ENCODE results near the gene TNFRSF8.
"Not testable (repeated sequence)": the region's sequence is repeated elsewhere in the genome, so short reads cannot be mapped to it uniquely, and the experiment has no call there.

Gene TNFRSF8

GRCh38 chr1:12028957-12029511, 34.1 kb upstream of the TNFRSF8 start:
- H3K4me3 ChIP-seq (ENCODE audit: low read depth in 1 of 2, low read length in 1 of 2), result no peak overlapping the region
- H3K27ac ChIP-seq, result no peak overlapping the region
- H3K4me1 ChIP-seq (ENCODE audit: control insufficient read depth in 1 of 2, insufficient read depth in 1 of 2, low read depth in 1 of 2, low read length in 1 of 2), result peaks cover 22% of the 10 kb centered on the region in 2 experiments
- no peaks in the 10 kb centered on the region for H3K27me3 ChIP-seq
- no peaks in the 10 kb centered on the region for H3K9me3 ChIP-seq
- TF ChIP-seq, protein P1, sequence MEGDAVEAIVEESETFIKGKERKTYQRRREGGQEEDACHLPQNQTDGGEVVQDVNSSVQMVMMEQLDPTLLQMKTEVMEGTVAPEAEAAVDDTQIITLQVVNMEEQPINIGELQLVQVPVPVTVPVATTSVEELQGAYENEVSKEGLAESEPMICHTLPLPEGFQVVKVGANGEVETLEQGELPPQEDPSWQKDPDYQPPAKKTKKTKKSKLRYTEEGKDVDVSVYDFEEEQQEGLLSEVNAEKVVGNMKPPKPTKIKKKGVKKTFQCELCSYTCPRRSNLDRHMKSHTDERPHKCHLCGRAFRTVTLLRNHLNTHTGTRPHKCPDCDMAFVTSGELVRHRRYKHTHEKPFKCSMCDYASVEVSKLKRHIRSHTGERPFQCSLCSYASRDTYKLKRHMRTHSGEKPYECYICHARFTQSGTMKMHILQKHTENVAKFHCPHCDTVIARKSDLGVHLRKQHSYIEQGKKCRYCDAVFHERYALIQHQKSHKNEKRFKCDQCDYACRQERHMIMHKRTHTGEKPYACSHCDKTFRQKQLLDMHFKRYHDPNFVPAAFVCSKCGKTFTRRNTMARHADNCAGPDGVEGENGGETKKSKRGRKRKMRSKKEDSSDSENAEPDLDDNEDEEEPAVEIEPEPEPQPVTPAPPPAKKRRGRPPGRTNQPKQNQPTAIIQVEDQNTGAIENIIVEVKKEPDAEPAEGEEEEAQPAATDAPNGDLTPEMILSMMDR (IDR thresholded peaks at IDR 0.05), result no peak
- H3K36me3 ChIP-seq, result peaks cover 86% of the 10 kb centered on the region

- Histone ChIP-seq H3K36me3 (peaks cover 78% of the 10 kb centered on the region), H3K27me3 (no peaks in the 10 kb centered on the region), H3K9me3 (no peaks in the 10 kb centered on the region), H3K27ac (no peak overlapping the region), H3K4me3 (ENCODE audit: low read depth in 1 of 2, low read length in 1 of 2) (no peak overlapping the region), H3K4me1 (ENCODE audit: control insufficient read depth in 1 of 2, insufficient read depth in 1 of 2, low read depth in 1 of 2, low read length in 1 of 2) (peaks cover 30% of the 10 kb centered on the region in 2 experiments)
- TF ChIP-seq, protein P1 (IDR thresholded peaks at IDR 0.05), result no peak
These were observed 33.3 kb upstream of the TNFRSF8 start for GRCh38 chr1:12029720-12030339.

- Histone ChIP-seq H3K9me3 (no peaks in the 10 kb centered on the region), H3K27ac (peak overlapping the region; percentile 64)
These were observed 31.8 kb upstream of the TNFRSF8 start for GRCh38 chr1:12031039-12031980.

GRCh38 chr1:12032161-12032621, 30.9 kb upstream of the TNFRSF8 start:
- Histone ChIP-seq H3K27ac (peak overlapping the region; percentile 64), H3K27me3 (no peaks in the 10 kb centered on the region), H3K4me3 (ENCODE audit: low read depth in 1 of 2, low read length in 1 of 2) (no peak overlapping the region), H3K9me3 (no peaks in the 10 kb centered on the region), H3K36me3 (peaks cover 55% of the 10 kb centered on the region), H3K4me1 (ENCODE audit: control insufficient read depth in 1 of 2, insufficient read depth in 1 of 2, low read depth in 1 of 2, low read length in 1 of 2) (peaks cover 40 to 48% of the 10 kb centered on the region in 2 experiments)
- TF ChIP-seq, protein P1 (IDR thresholded peaks at IDR 0.05), result no peak

More at GRCh38 chr1:12031039-12031980, 31.8 kb upstream of the TNFRSF8 start:
- no peak overlapping the region for H3K4me3 ChIP-seq (ENCODE audit: low read depth in 1 of 2, low read length in 1 of 2)
- H3K36me3 ChIP-seq, result peaks cover 64% of the 10 kb centered on the region
- peaks cover 40 to 42% of the 10 kb centered on the region in 2 experiments for H3K4me1 ChIP-seq (ENCODE audit: control insufficient read depth in 1 of 2, insufficient read depth in 1 of 2, low read depth in 1 of 2, low read length in 1 of 2)
- TF ChIP-seq, protein P1 (IDR thresholded peaks at IDR 0.05), result no peak
- H3K27me3 ChIP-seq, result no peaks in the 10 kb centered on the region

- peaks cover 40 to 50% of the 10 kb centered on the region in 2 experiments for H3K4me1 ChIP-seq (ENCODE audit: control insufficient read depth in 1 of 2, insufficient read depth in 1 of 2, low read depth in 1 of 2, low read length in 1 of 2)
- H3K27ac ChIP-seq, result peak overlapping the region; percentile 79
- peaks cover 42% of the 10 kb centered on the region for H3K36me3 ChIP-seq
- H3K27me3 ChIP-seq; H3K4me3 ChIP-seq (ENCODE audit: low read depth in 1 of 2, low read length in 1 of 2); H3K9me3 ChIP-seq: not testable (repeated sequence)
These were observed 29.7 kb upstream of the TNFRSF8 start for GRCh38 chr1:12033441-12033840.
